ENCODE results near the gene PRR22. TPM values are rescaled to one million over a fixed set of nuclear protein-coding genes. Genes with fewer than 3 reads are reported as not detected.

PRR22 gene
- total and polyA plus RNA-seq, 2 donors (not counting 3 experiments of a cell fraction or from before 2014, with no cell fraction given): 1.4 to 3.4 TPM

- FAIRE-seq: no peak
- peaks cover 2 to 7% of the 10 kb centered on the region in 2 experiments for H3K27me3 ChIP-seq (ENCODE audit: control insufficient read depth in 2 of 2, insufficient read depth in 2 of 2, low read length in 2 of 2)
- no peak for DNase-seq (ENCODE audit: low read depth, low spot score)
- H3K9me1 ChIP-seq (replicated peaks; ENCODE audit: control insufficient read depth, extremely low read depth, insufficient read depth, low read length): no peaks in the 10 kb centered on the region
- ChIA-PET CTCF (interaction anchor here (0.7 to 1.3 kb wide), 4 partner anchors 9 to 216 kb away, joined by 3 to 10 read pairs (median 3); no protein-coding TSS in a partner anchor), POLR2A (no interaction called here)
- BruUV-seq (replicated peaks): no TSS peak
- no peaks in the 10 kb centered on the region for H4K20me1 ChIP-seq (replicated peaks; ENCODE audit: control insufficient read depth, extremely low read depth, insufficient read depth, low read length)
- H3K27ac ChIP-seq (ENCODE audit: insufficient read depth, low read depth, low read length): no peak overlapping the region
- dilution Hi-C loops (cut with MboI; ENCODE audit: extremely low pct_ligation_motif_present, low sequenced_read_pairs) (no loop called here), intact Hi-C loops (cut with micrococcal nuclease) (loop anchor here (10.0 kb wide), 1 partner anchor 178 kb away; no protein-coding TSS in a partner anchor)
- TF ChIP-seq JUN (IDR thresholded peaks at IDR 0.05; ENCODE audit: borderline replicate concordance, insufficient read depth, insufficient read length, low read depth) (no peak), FOS (IDR thresholded peaks at IDR 0.05; ENCODE audit: borderline replicate concordance, insufficient read depth, low read length) (no peak), CTCF (IDR thresholded peaks at IDR 0.05; ENCODE audit: extremely low read depth in 1 of 2, insufficient read depth in 1 of 2, low read depth in 1 of 2, low read length in 2 of 2) (no peak), POLR2A (IDR thresholded peaks at IDR 0.05; ENCODE audit: low read depth, low read length) (no peak)
- H3K4me2 ChIP-seq (ENCODE audit: insufficient read depth, low read length): no peak overlapping the region
- H3K9me3 ChIP-seq (replicated peaks; ENCODE audit: control insufficient read depth, insufficient read depth, low read length): no peaks in the 10 kb centered on the region
- H3K79me2 ChIP-seq (ENCODE audit: control insufficient read depth, insufficient read depth, low read length): no peaks in the 10 kb centered on the region
- no peak overlapping the region for H3K9ac ChIP-seq (replicated peaks; ENCODE audit: extremely low read depth, insufficient read depth, low read length)
- H3K36me3 ChIP-seq (ENCODE audit: control insufficient read depth in 2 of 2, extremely low read depth in 1 of 2, insufficient read depth in 2 of 2, low read length in 2 of 2): no peaks in the 10 kb centered on the region
- H2AFZ ChIP-seq (ENCODE audit: low read depth, low read length): no peak overlapping the region
- peaks cover 5% of the 10 kb centered on the region for H3K4me1 ChIP-seq (ENCODE audit: control insufficient read depth, extremely low read depth, insufficient read depth, low read length)
- H3K4me3 ChIP-seq (replicated peaks in 1 of 3; ENCODE audit: insufficient read depth in 1 of 3, low read depth in 1 of 3, low read length in 3 of 3): no peak overlapping the region
Measured at GRCh38 chr19:5806905-5807304, 22.4 kb upstream of the PRR22 start.

- Histone ChIP-seq H3K9me3 (replicated peaks; ENCODE audit: control insufficient read depth, insufficient read depth, low read length) (no peaks in the 10 kb centered on the region), H4K20me1 (replicated peaks; ENCODE audit: control insufficient read depth, extremely low read depth, insufficient read depth, low read length) (no peaks in the 10 kb centered on the region), H3K4me1 (ENCODE audit: control insufficient read depth, extremely low read depth, insufficient read depth, low read length) (peaks cover 5% of the 10 kb centered on the region), H3K9me1 (replicated peaks; ENCODE audit: control insufficient read depth, extremely low read depth, insufficient read depth, low read length) (peaks cover 2% of the 10 kb centered on the region), H3K4me3 (replicated peaks in 1 of 3; ENCODE audit: insufficient read depth in 1 of 3, low read depth in 1 of 3, low read length in 3 of 3) (no peak overlapping the region), H3K36me3 (ENCODE audit: control insufficient read depth in 2 of 2, extremely low read depth in 1 of 2, insufficient read depth in 2 of 2, low read length in 2 of 2) (no peaks in the 10 kb centered on the region), H3K27me3 (ENCODE audit: control insufficient read depth in 2 of 2, insufficient read depth in 2 of 2, low read length in 2 of 2) (peaks cover 2 to 7% of the 10 kb centered on the region in 2 experiments), H3K9ac (replicated peaks; ENCODE audit: extremely low read depth, insufficient read depth, low read length) (no peak overlapping the region), H3K79me2 (ENCODE audit: control insufficient read depth, insufficient read depth, low read length) (no peaks in the 10 kb centered on the region), H2AFZ (ENCODE audit: low read depth, low read length) (no peak overlapping the region), H3K4me2 (ENCODE audit: insufficient read depth, low read length) (no peak overlapping the region), H3K27ac (ENCODE audit: insufficient read depth, low read depth, low read length) (no peak overlapping the region)
- no TSS peak for BruUV-seq (replicated peaks)
- CTCF ChIA-PET: interaction anchor here (1.0 to 1.3 kb wide), 3 partner anchors 8 to 85 kb away, joined by 3 to 10 read pairs (median 3); no protein-coding TSS in a partner anchor
- no peak for FAIRE-seq
- DNase-seq (ENCODE audit: low read depth, low spot score): no peak
- intact Hi-C loops (cut with micrococcal nuclease): loop anchor here (10.0 kb wide), 1 partner anchor 179 kb away; no protein-coding TSS in a partner anchor
- TF ChIP-seq EZH2 (IDR thresholded peaks at IDR 0.05; ENCODE audit: borderline replicate concordance, low read depth, low read length, severe bottlenecking): no peak
- no peak for TF ChIP-seq CTCF (IDR thresholded peaks at IDR 0.05; ENCODE audit: extremely low read depth in 1 of 2, insufficient read depth in 1 of 2, low read depth in 1 of 2, low read length in 2 of 2)
- TF ChIP-seq POLR2AphosphoS5 (IDR thresholded peaks at IDR 0.05; ENCODE audit: insufficient read depth, low read depth, low read length): no peak
- no peak for TF ChIP-seq MAX (IDR thresholded peaks at IDR 0.05; ENCODE audit: insufficient read depth, insufficient read length)
- no peak for TF ChIP-seq FOS (IDR thresholded peaks at IDR 0.05; ENCODE audit: borderline replicate concordance, insufficient read depth, low read length)
- TF ChIP-seq GATA2 (IDR thresholded peaks at IDR 0.05; ENCODE audit: insufficient read depth, insufficient read length, low read depth, low read length): no peak
- no peak for TF ChIP-seq POLR2A (IDR thresholded peaks at IDR 0.05; ENCODE audit: low read depth, low read length)
- no peak for TF ChIP-seq MYC (IDR thresholded peaks at IDR 0.05; ENCODE audit: low read depth, low read length)
- dilution Hi-C loops (cut with MboI; ENCODE audit: extremely low pct_ligation_motif_present, low sequenced_read_pairs): no loop called here
- POLR2A ChIA-PET: no interaction called here
Measured at GRCh38 chr19:5806133-5806489, 21.6 kb upstream of the PRR22 start.

Measured in endothelial cell of umbilical vein (primary cell).